Astrocyte (in vitro differentiated cells and primary cell): ENCODE results near the gene TSPAN4.

ENCODE experiments used
- EZH2 ChIP-seq: IDR thresholded peaks from 2 replicates; pipeline ENCODE4 v1.6.1; 2012; ENCODE audit warnings: mild to moderate bottlenecking, low read length, inconsistent platforms; ENCODE audit not compliant: insufficient read depth
- TF ChIP-seq, protein P1 (sequence below): IDR thresholded peaks from 2 replicates; pipeline ENCODE4 v1.5.1; 2011; ENCODE audit warnings: low read depth, mild to moderate bottlenecking, inconsistent platforms, low read length, moderate library complexity; ENCODE audit not compliant: insufficient read depth

- TF ChIP-seq, protein P1, sequence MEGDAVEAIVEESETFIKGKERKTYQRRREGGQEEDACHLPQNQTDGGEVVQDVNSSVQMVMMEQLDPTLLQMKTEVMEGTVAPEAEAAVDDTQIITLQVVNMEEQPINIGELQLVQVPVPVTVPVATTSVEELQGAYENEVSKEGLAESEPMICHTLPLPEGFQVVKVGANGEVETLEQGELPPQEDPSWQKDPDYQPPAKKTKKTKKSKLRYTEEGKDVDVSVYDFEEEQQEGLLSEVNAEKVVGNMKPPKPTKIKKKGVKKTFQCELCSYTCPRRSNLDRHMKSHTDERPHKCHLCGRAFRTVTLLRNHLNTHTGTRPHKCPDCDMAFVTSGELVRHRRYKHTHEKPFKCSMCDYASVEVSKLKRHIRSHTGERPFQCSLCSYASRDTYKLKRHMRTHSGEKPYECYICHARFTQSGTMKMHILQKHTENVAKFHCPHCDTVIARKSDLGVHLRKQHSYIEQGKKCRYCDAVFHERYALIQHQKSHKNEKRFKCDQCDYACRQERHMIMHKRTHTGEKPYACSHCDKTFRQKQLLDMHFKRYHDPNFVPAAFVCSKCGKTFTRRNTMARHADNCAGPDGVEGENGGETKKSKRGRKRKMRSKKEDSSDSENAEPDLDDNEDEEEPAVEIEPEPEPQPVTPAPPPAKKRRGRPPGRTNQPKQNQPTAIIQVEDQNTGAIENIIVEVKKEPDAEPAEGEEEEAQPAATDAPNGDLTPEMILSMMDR: no peak
- TF ChIP-seq EZH2: no peak
Measured at GRCh38 chr11:886568-886967, 43.9 kb downstream of the TSPAN4 start.
